ENCODE measurements around the gene ZNF556. TPM values are rescaled to one million over a fixed set of nuclear protein-coding genes. Genes with fewer than 3 reads are reported as not detected.

The ZNF556 gene
- under 1 TPM in 2 of 4 donors, not detected in 2; 0.28 to 0.73 TPM for total RNA-seq

GRCh38 chr19:2867025-2867991, at the start of gene ZNF556:
TSS of gene ZNF556 (plus strand) at chr19:2867335. CDS start at chr19:2867422, 87 bp downstream.
- Histone ChIP-seq H3K27me3 (no peaks in the 10 kb centered on the region), H3K4me1 (no peaks in the 10 kb centered on the region), H3K9me3 (no peaks in the 10 kb centered on the region), H3K27ac (no peak within 1 kb of the TSS), H3K36me3 (no peaks in the 10 kb centered on the region), H3K4me3 (peak within 1 kb of the TSS in 1 of 2 donors; percentile 40)
- peak in 1 of 2 donors; percentile 32 for DNase-seq
- TF ChIP-seq POLR2A (IDR thresholded peaks at IDR 0.05), result no peak
- TF ChIP-seq CTCF (IDR thresholded peaks at IDR 0.05), result no peak
- intact Hi-C loops (cut with DNase I; ENCODE audit: low total_unique reads), result no loop called here

DNA sequence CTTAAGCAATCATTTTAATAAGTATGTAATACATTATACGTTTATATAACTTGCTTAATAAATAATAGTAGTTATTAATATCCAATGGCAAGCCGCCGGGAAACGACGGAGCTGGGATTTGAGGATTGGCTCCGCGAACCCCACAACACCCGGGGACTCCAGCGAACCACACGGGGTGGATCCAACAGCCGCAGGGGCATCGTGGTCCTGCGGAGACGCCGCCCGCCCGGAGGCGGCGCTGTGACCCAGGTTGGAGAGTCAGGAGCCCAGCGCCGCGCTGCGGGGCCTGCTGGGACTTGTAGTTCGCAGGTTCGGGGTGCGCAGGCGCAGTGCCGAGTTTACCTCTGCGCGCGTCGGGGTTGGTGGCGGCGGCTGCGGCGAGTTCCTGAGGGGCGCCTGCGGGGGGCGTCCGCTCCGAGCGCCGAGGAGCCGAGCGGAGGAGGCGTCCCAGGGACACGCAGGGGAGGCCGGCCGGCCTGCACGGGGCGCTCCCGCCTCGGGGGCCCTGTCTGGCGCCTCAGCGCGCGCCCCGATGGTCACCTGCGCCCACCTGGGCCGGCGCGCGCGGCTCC, 47.5 kb upstream of the ZNF556 start, which contains the start of gene ZNF554:
Gene ZNF554 (plus strand): TSS at position 329 of the 572 bp plus-strand sequence. CDS start 204 bp downstream, at position 533.
- H3K4me1 ChIP-seq, result no peaks in the 10 kb centered on the region
- H3K27me3 ChIP-seq, result no peaks in the 10 kb centered on the region
- H3K4me3 ChIP-seq, result peak within 1 kb of the TSS; percentile 33 to 78
- TF ChIP-seq CTCF (IDR thresholded peaks at IDR 0.05), result peak; percentile 98 to 100 (median 98)
- peak; percentile 43 to 60 for TF ChIP-seq POLR2A (IDR thresholded peaks at IDR 0.05)
- H3K9me3 ChIP-seq, result no peaks in the 10 kb centered on the region
- peak within 1 kb of the TSS; percentile 34 to 65 for H3K27ac ChIP-seq
- H3K36me3 ChIP-seq, result no peaks in the 10 kb centered on the region
- DNase-seq, result peak; percentile 96 to 97
- intact Hi-C loops (cut with DNase I; ENCODE audit: low total_unique reads), result no loop called here

GRCh38 chr19:2820112-2820702, 46.9 kb upstream of the ZNF556 start:
- Histone ChIP-seq H3K27me3 (no peaks in the 10 kb centered on the region), H3K4me1 (no peaks in the 10 kb centered on the region), H3K9me3 (no peaks in the 10 kb centered on the region), H3K36me3 (no peaks in the 10 kb centered on the region), H3K4me3 (peak overlapping the region; percentile 33 to 78), H3K27ac (peak overlapping the region; percentile 34 to 65)
- TF ChIP-seq CTCF (IDR thresholded peaks at IDR 0.05), result no peak
- TF ChIP-seq POLR2A (IDR thresholded peaks at IDR 0.05), result no peak
- intact Hi-C loops (cut with DNase I; ENCODE audit: low total_unique reads), result no loop called here
- DNase-seq, result peak in 1 of 2 donors; percentile 26

GRCh38 chr19:2822846-2823245, 44.3 kb upstream of the ZNF556 start:
- intact Hi-C loops (cut with DNase I; ENCODE audit: low total_unique reads), result no loop called here
- DNase-seq, result no peak
- Histone ChIP-seq H3K4me1 (no peaks in the 10 kb centered on the region), H3K4me3 (no peak overlapping the region), H3K36me3 (no peaks in the 10 kb centered on the region), H3K27me3 (no peaks in the 10 kb centered on the region), H3K27ac (no peak overlapping the region), H3K9me3 (no peaks in the 10 kb centered on the region)
- TF ChIP-seq CTCF (IDR thresholded peaks at IDR 0.05) (no peak), POLR2A (IDR thresholded peaks at IDR 0.05) (no peak)

Data from uterus (tissue), 4 donors.